B cell (primary cell): ENCODE measurements around the gene MYO1C. TPM values are rescaled to one million over a fixed set of nuclear protein-coding genes. Genes with fewer than 3 reads are reported as not detected.

Experiments used
- ATAC-seq: fragments of 200-7000 bp; cut with Tn5 transposase; one replicate; pipeline ENCODE4 v1.10.0; 2021; ENCODE audit warnings: low read depth, mild to moderate bottlenecking, moderate number of reproducible peaks, moderate library complexity
- CTCF ChIA-PET: fragments of 350-600 bp; sonication (Branson Sonifier 250); formaldehyde crosslinking; loops from one replicate; lab custom pipeline; 2021; ENCODE audit warnings: antibody characterized with exemption, inconsistent platforms; lab: Charles Lee
- POLR2A ChIA-PET: fragments of 350-600 bp; sonication (Branson Sonifier 250); formaldehyde crosslinking; loops from one replicate; lab custom pipeline; 2021; ENCODE audit warnings: antibody characterized with exemption; lab: Charles Lee
- DNase-seq: peaks from one replicate; pipeline ENCODE4 v3.0.0; 2013
- H2AFZ ChIP-seq: 2 replicates; pipeline ENCODE4 v1.6.1; 2012; ENCODE audit warnings: mild to moderate bottlenecking, low read depth, low read length; ENCODE audit not compliant: insufficient read depth, poor library complexity, severe bottlenecking
- H3K27ac ChIP-seq, 2 donors: 1 replicate in 1 of 2; 2 replicates in 1 of 2; pipeline ENCODE4 v1.5.1; 2012 to 2013; ENCODE audit warnings: low read length in 2 of 2, mild to moderate bottlenecking in 2 of 2, moderate library complexity in 1 of 2
- H3K27me3 ChIP-seq, 4 experiments: fragments of 200-600 bp in 1 of 4; sonication (generic) in 1 of 4; replicated peaks in 1 of 4; 1 replicate in 2 of 4; 2 replicates in 2 of 4; pipeline versions ENCODE4 v1.6.1 to v1.7.0; 2013 to 2016; ENCODE audit warnings: low read length in 3 of 4, mild to moderate bottlenecking in 2 of 4, mixed read lengths in 1 of 4, moderate library complexity in 1 of 4; ENCODE audit not compliant: insufficient read depth in 4 of 4, control insufficient read depth in 3 of 4; ENCODE audit errors: control extremely low read depth in 1 of 4
- H3K36me3 ChIP-seq, 2 experiments: replicated peaks in 1 of 2; 1 replicate in 1 of 2; 2 replicates in 1 of 2; pipeline versions ENCODE4 v1.6.1 to v1.7.1; 2013; ENCODE audit warnings: low read length in 1 of 2; ENCODE audit not compliant: insufficient read depth in 2 of 2, control insufficient read depth in 1 of 2; ENCODE audit errors: control extremely low read depth in 1 of 2, extremely low read depth in 1 of 2
- H3K4me1 ChIP-seq, 2 donors: fragments of 200-600 bp in 1 of 2; sonication (generic) in 1 of 2; 1 replicate in 1 of 2; 2 replicates in 1 of 2; pipeline versions ENCODE4 v1.5.1 to v1.6.1; 2013 to 2017; ENCODE audit warnings: low read length in 2 of 2; ENCODE audit not compliant: control insufficient read depth in 2 of 2, insufficient read depth in 2 of 2
- H3K4me2 ChIP-seq: replicated peaks from 2 replicates; pipeline ENCODE3; 2012; ENCODE audit warnings: mild to moderate bottlenecking, low read depth, low read length; ENCODE audit not compliant: poor library complexity, severe bottlenecking
- H3K4me3 ChIP-seq, 5 experiments: fragments of 200-600 bp in 1 of 5; sonication (generic) in 1 of 5; 1 replicate in 3 of 5; 2 replicates in 2 of 5; pipeline versions ENCODE4 v1.5.1 to v1.7.0; 2011 to 2016; ENCODE audit warnings: low read length in 4 of 5, mild to moderate bottlenecking in 4 of 5, low read depth in 2 of 5, control low read depth in 1 of 5, moderate library complexity in 1 of 5; ENCODE audit not compliant: insufficient read depth in 1 of 5; ENCODE audit errors: control extremely low read depth in 1 of 5, extremely low read depth in 1 of 5
- H3K79me2 ChIP-seq: fragments of 200-600 bp; sonication (generic); one replicate; pipeline ENCODE4 v1.6.0; 2016; ENCODE audit warnings: low read length; ENCODE audit not compliant: control insufficient read depth, insufficient read depth
- H3K9ac ChIP-seq: fragments of 200-600 bp; sonication (generic); 2 replicates; pipeline ENCODE4 v1.6.1; 2017; ENCODE audit warnings: mild to moderate bottlenecking, low read length, moderate library complexity
- H3K9me3 ChIP-seq, 3 donors: one replicate each; pipeline versions ENCODE4 v1.6.1 to v1.7.1; 2013; ENCODE audit warnings: low read length in 2 of 3; ENCODE audit not compliant: control insufficient read depth in 2 of 3, insufficient read depth in 1 of 3; ENCODE audit errors: control extremely low read depth in 1 of 3
- H4K20me1 ChIP-seq: 2 replicates; pipeline ENCODE4 v1.6.0; 2012; ENCODE audit warnings: mild to moderate bottlenecking, low read length; ENCODE audit not compliant: insufficient read depth, control insufficient read depth, poor library complexity, severe bottlenecking
- H3K27ac Mint-ChIP-seq: one replicate; pipeline ENCODE4 v1.8.0; 2021; ENCODE audit warnings: mixed read lengths
- H3K27me3 Mint-ChIP-seq: one replicate; pipeline ENCODE4 v1.8.0; 2021; ENCODE audit warnings: mixed read lengths
- H3K4me1 Mint-ChIP-seq: one replicate; pipeline ENCODE4 v1.8.0; 2021; ENCODE audit warnings: mixed read lengths
- H3K4me3 Mint-ChIP-seq: one replicate; pipeline ENCODE4 v1.8.0; 2021; ENCODE audit warnings: mixed read lengths
- H3K9me3 Mint-ChIP-seq: one replicate; pipeline ENCODE4 v1.8.0; 2022; ENCODE audit warnings: mixed read lengths; ENCODE audit not compliant: insufficient read depth
- EZH2 ChIP-seq: IDR thresholded peaks from 2 replicates; pipeline ENCODE4 v1.6.1; 2012; ENCODE audit warnings: borderline replicate concordance, low read depth, mild to moderate bottlenecking, moderate library complexity, low read length; ENCODE audit not compliant: insufficient read depth, poor library complexity, severe bottlenecking
- WGBS: methylation state at CpG from one replicate; pipeline ENCODE4 v1.1.5; 2013; ENCODE audit warnings: missing lambda C conversion rate; ENCODE audit not compliant: insufficient coverage; 5-methylcytosine and 5-hydroxymethylcytosine counted together
- intact Hi-C: fragments of 100-400 bp; cut with micrococcal nuclease; formaldehyde crosslinking; loops from one replicate; pipeline ENCODE4 v1.10.0; 2022
- polyA plus RNA-seq: library from polyadenylated mRNA; depleted of rRNA; stranded (reverse); fragments of >200 nt; gene quantifications from 2 replicates; pipeline ENCODE4 v1.2.3, GENCODE V29; 2012
- total RNA-seq, 2 donors: library from RNA; stranded (reverse); fragments of 120-200 nt in 1 of 2; gene quantifications; 1 replicate in 1 of 2; 2 replicates in 1 of 2; pipeline versions ENCODE4 v1.2.3 to v1.2.4, GENCODE V29; 2013 to 2022
- TF ChIP-seq, protein P1 (sequence below): fragments of 200-600 bp; IDR thresholded peaks from one replicate; pipeline ENCODE4 v1.8.0; 2022; ENCODE audit warnings: antibody characterized with exemption, mild to moderate bottlenecking

MYO1C gene
- total and polyA plus RNA-seq, 2 donors (not counting 1 experiment from before 2014, with no cell fraction given), result 54.7 to 81.7 TPM

DNA sequence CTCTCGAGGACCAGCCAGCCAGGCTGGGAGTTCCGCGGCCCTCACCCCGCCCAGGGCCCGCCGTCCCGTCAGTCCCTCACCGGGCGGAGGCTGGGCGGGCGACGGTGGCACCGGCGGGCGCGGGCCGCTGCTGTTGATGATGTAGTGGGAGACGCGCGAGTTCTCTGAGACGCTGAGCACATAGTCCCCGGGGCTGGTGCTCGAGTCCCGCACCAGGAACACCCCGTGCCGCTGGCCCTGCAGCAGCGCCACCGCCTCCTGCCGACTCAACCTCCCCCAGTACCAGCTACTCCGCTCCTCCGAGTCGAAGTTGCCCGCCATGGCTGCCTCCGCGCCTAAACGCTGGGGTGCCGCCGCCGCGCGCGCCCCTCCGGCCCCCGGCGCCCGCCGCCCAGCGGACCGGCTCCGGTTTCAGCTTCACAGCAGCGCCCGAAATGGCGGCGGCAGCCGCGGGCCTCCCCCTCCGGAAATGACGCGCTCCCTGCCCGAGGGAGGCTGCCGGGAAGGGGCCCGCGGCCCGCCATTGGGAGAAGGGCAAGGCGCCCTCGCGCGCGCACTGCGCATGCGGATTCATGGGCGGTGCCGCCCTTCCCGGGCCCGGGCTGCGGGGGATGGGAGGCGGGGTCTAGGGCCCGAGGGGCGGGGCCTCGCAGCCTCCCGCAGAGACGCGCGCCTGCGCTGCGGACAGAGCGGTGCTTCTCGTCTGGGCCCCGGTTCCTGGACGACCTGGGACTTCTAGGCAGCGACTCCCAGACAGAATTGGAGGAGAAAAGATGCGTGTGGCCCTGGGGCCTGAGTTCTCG is 36.5 kb downstream of the MYO1C start, which contains the start of gene CRK:
Gene CRK, minus strand, starts transcription at position 436 of the 803 bp plus-strand sequence. Its CDS starts 115 bp downstream, at position 321.
- Mint-ChIP-seq H3K9me3 (no peaks in the 10 kb centered on the region), H3K4me3 (peak within 1 kb of the TSS; percentile 97), H3K27ac (peak within 1 kb of the TSS; percentile 96), H3K4me1 (peaks cover 47% of the 10 kb centered on the region), H3K27me3 (peaks cover 4% of the 10 kb centered on the region)
- Histone ChIP-seq H4K20me1 (peaks cover 41% of the 10 kb centered on the region), H3K9ac (peak within 1 kb of the TSS; percentile 91), H3K4me2 (peak within 1 kb of the TSS; percentile 82), H3K36me3 (peaks cover 2 to 3% of the 10 kb centered on the region in 2 experiments), H3K27me3 (peaks cover 0 to 5% (median 0%) of the 10 kb centered on the region in 4 experiments), H3K4me3 (peak within 1 kb of the TSS; percentile 68 to 94 (median 82)), H3K9me3 (no peaks in the 10 kb centered on the region), H2AFZ (peak within 1 kb of the TSS; percentile 95), H3K79me2 (peaks cover 60% of the 10 kb centered on the region), H3K4me1 (peaks cover 15 to 24% of the 10 kb centered on the region in 2 donors), H3K27ac (peak within 1 kb of the TSS; percentile 79 to 97)
- under 1% methylated on average over 83 of the region's 93 CpGs for WGBS
- ChIA-PET CTCF (interaction anchor here (0.6 to 4.7 kb wide), 6 partner anchors 20 to 91 kb away, joined by 3 to 32 read pairs (median 4); partner anchors contain the start of gene INPP5K), POLR2A (interaction anchor here (0.9 to 1.5 kb wide), 3 partner anchors 29 to 60 kb away, joined by 3 to 4 read pairs (median 3); partner anchors contain the start of genes INPP5K and YWHAE)
- DNase-seq, result peak; percentile 98
- intact Hi-C loops, result loop anchor here (1.0 kb wide), 4 partner anchors 29 to 91 kb away; partner anchors contain the start of genes INPP5K and YWHAE
- TF ChIP-seq EZH2, result no peak
- TF ChIP-seq, protein P1, sequence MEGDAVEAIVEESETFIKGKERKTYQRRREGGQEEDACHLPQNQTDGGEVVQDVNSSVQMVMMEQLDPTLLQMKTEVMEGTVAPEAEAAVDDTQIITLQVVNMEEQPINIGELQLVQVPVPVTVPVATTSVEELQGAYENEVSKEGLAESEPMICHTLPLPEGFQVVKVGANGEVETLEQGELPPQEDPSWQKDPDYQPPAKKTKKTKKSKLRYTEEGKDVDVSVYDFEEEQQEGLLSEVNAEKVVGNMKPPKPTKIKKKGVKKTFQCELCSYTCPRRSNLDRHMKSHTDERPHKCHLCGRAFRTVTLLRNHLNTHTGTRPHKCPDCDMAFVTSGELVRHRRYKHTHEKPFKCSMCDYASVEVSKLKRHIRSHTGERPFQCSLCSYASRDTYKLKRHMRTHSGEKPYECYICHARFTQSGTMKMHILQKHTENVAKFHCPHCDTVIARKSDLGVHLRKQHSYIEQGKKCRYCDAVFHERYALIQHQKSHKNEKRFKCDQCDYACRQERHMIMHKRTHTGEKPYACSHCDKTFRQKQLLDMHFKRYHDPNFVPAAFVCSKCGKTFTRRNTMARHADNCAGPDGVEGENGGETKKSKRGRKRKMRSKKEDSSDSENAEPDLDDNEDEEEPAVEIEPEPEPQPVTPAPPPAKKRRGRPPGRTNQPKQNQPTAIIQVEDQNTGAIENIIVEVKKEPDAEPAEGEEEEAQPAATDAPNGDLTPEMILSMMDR, result peak; percentile 7
- peak; percentile 92 for ATAC-seq
